Activated CD8-positive, alpha-beta memory T cell treated with anti-CD3 and anti-CD28 coated beads, Interleukin-2, amount 50 U/mL, for 48 hours (primary cell): ENCODE results near the gene GNG3.
"Not testable (repeated sequence)": the region's sequence is repeated elsewhere in the genome, so short reads cannot be mapped to it uniquely, and the experiment has no call there.

Experiments
- DNase-seq: peaks from one replicate; pipeline ENCODE4 v3.0.0-alpha.2; 2020

GNG3 gene

DNA sequence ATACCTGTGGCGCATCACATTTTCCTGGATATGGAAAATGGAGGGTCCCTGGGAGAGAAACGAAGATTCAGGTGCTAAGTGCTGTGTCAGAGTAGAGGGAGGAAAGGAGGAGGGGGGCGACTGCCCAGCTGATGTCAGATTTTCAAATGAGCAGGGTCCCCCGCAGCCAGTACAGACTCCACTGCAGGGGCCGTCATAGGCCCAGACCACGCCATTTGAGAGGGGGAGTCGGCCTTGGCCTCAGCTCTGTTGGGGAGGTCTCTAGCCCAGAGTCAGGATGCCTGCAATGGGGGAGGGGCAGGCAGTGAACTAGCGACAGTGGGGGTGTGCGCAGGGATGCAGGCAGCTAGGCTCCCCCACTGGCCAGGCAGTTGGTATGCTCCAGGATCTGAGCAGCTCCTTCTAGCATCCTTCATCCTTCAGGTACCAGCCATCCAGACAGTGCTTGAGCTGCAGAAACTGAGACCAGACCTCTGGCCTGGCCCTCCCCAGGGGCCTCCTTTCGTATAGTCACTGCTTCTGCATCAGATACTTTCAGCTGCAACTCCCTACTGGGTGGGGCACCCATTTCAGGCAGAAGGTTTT lies at the start of gene GNG3, which contains the start of gene BSCL2:
GNG3 (plus strand) TSS at position 400 of the 585 bp plus-strand sequence. CDS start 620 bp downstream, outside the sequence.
BSCL2 (minus strand) TSS at position 148 of the 585 bp plus-strand sequence. CDS start 229 bp downstream, outside the sequence.
- DNase-seq = peak; percentile 55

GRCh38 chr11:62664405-62665074 lies 42.9 kb upstream of the GNG3 start:
- no peak for DNase-seq

GRCh38 chr11:62665075-62665598 lies 42.3 kb upstream of the GNG3 start, which contains the start of the genes C11orf98 and CSKMT:
Gene C11orf98, minus strand, starts transcription at chr11:62665210. Its CDS starts 41 bp downstream, at chr11:62665169.
Gene CSKMT, plus strand, starts transcription at chr11:62665312. Its CDS starts 568 bp downstream, at chr11:62665880.
- DNase-seq = peak; percentile 99

DNA sequence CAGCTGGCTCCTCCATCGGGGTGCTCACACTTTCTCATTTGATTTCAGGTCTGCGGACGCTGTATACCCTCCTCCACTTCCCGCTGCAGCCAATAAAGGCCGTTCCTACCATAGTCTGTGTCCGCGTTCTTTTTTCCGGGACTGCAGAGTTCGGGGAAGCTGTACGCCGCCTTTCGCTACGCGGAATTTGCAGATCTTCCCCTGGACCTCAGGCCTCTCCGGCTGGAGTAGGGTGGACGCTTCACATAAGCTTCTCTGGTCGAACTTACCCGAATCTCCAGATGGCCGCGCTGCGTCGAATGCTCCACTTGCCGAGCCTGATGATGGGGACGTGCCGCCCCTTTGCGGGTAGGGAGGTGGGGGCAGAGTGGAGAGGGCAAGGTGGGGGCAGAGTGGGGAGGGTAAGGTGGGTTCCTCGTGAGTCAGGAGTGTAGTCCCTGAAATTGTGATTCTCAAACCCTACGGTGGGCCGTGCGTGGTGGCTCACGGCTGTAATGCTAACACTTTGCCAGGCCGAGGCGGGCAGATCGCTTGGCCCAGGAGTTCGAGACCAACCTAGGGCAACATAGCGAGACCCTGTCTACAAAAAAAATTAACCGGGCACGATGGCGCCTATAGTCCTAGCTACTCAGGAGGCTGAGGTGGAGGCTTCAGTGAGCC lies 41.7 kb upstream of the GNG3 start:
- DNase-seq = peak; percentile 87

DNA sequence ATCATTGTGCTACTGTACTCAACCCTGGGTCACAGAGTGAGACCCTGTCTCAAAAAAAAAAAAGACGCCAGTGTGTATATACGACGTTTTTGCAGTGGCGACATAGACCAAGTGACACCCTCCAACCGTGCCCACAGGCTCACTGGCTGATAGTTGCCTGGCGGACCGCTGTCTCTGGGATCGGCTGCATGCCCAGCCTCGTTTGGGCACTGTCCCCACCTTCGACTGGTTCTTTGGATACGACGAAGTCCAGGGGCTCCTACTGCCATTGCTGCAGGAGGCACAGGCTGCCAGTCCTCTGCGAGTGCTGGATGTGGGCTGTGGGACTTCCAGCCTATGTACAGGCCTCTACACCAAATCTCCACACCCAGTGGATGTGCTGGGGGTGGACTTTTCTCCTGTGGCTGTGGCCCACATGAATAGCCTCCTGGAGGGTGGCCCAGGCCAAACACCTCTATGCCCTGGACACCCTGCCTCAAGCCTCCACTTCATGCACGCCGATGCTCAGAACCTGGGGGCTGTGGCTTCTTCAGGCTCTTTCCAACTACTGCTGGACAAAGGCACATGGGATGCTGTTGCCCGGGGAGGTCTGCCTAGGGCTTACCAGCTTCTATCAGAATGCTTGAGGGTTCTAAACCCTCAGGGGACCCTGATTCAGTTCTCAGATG lies 41.1 kb upstream of the GNG3 start:
- DNase-seq = peak; percentile 75

DNA sequence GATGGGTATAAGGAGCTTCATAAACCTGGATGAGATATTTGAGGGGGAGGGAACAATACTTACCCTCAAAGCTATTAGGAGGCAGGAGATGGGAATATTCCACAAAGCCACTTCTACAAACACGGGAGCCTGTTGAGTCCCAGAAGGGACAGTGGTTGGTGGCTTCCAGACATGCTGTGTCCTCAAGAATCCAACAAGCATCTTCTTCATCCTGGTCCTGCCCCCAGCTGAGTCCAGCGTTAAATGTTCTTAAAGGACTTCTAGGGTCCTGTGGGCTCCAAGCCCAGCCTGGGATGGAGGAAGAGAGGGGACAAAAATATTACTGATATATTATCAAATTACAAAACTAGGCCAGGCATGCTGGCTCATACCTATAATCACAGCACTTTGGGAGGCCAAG lies 40.0 kb upstream of the GNG3 start:
- no peak for DNase-seq

- no peak for DNase-seq
These were observed 37.9 kb upstream of the GNG3 start for GRCh38 chr11:62669420-62670161.

DNA sequence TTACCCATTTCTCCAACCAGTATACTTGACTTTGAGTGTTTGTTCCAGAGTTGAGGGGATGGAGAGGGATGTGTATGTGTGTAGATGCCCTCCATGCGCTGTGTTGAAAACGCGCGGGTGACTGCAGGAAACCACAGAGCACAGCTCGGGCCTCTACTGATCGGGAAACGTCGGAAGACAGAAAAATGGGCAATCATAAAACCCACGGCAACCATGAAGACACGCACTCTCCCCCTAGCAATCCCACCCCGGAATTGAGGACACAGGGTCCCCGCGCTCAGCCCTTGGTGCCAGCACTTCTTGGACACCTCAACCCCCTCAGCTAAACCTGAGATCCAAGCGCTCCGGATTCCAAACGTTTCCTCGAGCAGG lies 36.3 kb upstream of the GNG3 start:
- DNase-seq = no peak

DNA sequence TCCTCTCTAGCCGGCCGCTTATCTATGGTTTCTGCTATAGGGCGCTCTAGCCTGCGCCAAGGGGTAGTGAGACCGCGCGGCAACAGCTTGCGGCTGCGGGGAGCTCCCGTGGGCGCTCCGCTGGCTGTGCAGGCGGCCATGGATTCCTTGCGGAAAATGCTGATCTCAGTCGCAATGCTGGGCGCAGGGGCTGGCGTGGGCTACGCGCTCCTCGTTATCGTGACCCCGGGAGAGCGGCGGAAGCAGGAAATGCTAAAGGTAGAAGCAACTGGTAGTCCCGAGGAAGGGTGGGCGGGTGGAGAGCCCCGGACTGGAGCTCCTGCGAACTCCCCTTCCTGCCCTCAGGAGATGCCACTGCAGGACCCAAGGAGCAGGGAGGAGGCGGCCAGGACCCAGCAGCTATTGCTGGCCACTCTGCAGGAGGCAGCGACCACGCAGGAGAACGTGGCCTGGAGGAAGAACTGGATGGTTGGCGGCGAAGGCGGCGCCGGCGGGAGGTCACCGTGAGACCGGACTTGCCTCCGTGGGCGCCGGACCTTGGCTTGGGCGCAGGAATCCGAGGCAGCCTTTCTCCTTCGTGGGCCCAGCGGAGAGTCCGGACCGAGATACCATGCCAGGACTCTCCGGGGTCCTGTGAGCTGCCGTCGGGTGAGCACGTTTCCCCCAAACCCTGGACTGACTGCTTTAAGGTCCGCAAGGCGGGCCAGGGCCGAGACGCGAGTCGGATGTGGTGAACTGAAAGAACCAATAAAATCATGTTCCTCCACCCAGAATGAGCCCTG lies 35.7 kb upstream of the GNG3 start, which contains the start of the genes LBHD1 and UQCC3:
LBHD1 (minus strand) TSS at position 660 of the 782 bp plus-strand sequence. CDS start 2,236 bp downstream, outside the sequence.
UQCC3 (plus strand) TSS at position 66 of the 782 bp plus-strand sequence; CDS start at position 139, 73 bp downstream.
- peak; percentile 89 for DNase-seq

DNA sequence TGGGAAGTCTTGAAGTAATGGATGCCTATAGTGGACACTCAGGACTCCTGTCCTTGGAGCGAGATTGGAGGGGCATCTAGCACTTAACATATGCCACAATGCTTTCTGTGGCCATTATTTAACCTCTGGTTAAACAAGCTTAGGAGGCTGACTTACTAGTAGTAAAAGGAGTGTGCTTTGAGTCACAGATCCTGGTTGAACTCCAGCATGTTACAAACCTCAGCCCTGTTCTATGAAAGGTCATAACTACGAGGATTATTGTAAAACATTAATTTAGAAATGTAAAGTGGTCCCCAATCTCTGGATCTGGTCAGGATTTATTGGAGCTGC lies 34.3 kb upstream of the GNG3 start:
- no peak for DNase-seq

- DNase-seq = not testable (repeated sequence)
These were observed 32.1 kb upstream of the GNG3 start for GRCh38 chr11:62675415-62675814.

DNA sequence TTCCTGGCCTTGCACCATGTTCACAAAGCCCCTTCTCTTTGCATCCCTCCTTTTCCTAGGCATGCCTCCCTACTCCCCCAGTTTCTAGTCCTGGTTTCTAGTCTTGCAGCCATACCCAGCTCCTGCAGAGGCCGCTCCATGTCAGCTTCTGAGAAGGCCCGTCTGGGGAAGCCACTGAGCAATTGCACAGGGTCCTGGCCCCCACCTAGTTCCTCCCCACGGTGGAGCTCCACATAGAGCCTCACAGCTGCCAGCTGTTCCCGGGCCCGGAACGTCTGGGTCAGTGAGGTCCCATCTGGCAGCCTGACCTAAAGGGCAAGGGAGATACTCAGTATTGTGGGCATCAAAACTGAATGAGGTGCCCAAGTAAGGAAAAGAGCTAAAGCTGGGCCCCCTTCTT lies 30.8 kb upstream of the GNG3 start:
- no peak for DNase-seq

DNA sequence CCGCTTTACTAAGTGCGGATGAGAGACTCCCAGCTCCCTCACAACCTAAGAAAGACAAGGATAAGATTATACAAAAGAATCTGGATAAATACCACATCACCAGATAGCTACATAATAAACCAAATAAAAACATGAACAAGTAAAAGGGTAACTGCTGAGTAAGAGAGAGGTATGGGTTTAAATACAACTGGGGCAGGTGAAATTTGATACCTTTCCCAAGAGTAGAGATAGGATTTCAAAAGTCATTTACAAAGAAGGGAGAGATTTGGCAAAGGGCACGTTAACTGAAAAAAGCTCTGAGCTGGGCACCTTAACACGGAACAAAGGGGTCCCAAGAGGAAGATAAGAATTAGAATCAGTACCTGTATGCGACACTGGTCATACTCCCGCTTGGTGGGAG lies 30.3 kb upstream of the GNG3 start:
- no peak for DNase-seq

DNA sequence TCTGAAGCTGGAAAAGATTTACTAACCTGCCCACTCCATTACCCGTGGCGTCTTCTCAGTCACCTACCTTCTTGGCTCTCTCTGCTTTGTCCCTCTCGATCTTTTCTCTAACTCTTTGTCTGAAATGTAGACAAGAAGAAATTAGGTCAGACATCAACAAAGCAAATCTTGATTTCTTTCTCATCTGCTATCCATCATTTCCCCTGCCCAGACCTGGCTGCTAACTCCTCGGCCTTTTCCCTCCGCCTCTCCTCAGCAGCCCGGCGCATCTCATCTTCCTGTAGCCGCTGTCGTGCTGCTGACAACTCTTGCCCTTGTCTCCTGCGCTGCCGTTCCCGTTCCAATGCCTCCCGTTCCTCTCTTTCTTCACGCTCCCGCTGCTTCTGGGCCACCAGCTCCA lies 29.8 kb upstream of the GNG3 start:
- DNase-seq = no peak

DNA sequence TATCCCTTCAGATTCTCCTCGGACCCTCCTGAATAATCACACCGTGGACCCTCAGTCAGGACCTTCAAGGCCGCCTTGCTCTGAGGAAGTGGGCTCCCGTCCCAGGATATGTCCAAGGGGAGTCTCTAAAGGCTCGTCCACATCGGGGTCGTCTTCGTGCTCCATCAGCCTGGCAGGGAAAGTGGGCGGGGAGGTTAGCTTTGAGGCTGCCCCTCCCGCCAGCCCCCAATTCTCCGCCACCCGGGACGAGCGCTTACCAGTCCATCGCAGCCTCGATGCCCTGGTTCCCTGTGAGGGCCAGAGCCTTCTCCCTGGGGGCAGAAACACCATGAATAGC lies 29.1 kb upstream of the GNG3 start:
- DNase-seq = no peak

DNA sequence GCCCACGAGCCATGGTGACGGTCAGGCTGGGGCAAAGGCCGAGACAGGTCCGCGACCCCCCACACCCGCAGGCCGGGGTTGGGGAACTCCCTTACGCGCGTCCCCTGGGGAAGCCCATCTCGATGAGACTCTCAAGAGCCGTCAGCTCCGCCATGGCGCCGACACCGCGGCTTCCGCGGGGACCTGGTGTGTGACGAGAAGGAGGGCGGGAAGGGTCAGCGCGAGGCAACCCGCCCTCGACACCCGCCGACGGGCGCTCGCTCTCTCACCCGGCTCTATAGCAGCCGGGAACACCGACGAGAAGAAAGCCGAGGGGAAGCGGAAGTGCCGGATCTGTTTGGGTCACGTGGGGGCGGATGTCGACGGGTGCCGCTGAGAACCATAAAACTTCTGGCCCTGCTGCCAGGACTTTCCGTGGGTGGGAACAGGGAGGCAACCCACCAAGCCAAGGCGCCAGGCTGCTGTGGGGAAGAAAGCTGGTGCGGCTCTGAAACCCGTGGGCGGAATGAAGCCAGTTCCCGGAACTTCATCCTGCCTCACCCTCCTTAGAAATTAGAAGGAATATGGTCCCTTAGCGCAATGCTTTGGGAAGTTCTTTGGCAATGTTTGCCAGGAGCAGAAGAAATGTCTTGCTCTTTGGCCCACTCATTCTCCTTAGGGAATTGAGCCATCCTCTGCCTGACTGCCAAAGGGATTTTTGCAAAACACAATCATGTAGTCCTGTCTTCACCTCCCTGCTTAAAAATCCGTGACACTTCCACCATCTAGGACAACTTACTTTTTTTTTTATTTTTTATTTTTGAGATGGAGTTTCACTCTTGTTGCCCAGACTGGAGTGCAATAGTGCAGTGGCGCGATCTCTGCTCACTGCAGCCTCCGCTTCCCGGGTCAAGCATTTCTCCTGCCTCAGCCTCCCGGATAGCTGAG lies 28.4 kb upstream of the GNG3 start, which contains the start of gene UBXN1:
UBXN1 (minus strand) TSS at position 304 of the 927 bp plus-strand sequence; CDS start at position 154, 150 bp downstream.
- peak; percentile 91 for DNase-seq

DNA sequence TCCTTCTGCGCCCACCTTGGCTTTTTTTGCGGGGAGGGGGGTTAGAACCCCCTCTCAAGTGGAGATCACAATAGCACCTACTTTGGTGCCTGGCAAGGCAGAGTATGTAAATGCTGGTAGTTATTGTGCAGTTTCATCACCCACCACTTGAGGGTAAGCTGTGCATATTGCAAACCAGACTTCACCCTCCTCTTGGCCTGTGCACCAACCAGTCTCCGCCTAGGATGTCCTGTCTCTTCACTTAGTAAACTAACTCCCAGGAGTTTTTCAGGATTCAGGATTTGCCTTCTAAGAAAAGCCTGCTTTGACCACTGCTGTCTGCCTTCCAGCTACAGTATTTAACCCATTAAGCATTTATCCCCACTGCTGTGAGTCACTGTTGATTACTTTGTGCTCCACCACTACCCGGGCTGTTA lies 26.6 kb upstream of the GNG3 start:
- peak; percentile 53 for DNase-seq

DNA sequence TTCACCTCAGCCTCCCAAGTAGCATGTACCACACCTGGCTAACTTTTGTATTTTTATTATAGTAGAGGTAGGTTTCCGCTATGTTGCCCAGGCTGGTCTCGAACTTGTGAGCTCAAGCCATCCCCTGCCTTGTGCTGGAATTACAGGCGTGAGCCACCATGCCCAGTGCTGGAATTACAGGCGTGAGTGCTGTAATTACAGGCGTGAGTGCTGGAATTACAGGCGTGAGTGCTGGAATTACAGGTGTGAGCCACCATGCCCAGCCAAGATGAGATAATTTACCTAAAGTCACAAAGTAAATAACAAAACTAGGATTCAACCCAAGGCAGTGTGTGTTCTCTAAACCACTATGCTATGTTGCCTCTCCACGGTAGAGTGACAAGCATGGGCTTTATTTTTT lies 25.0 kb upstream of the GNG3 start:
- no peak for DNase-seq

DNA sequence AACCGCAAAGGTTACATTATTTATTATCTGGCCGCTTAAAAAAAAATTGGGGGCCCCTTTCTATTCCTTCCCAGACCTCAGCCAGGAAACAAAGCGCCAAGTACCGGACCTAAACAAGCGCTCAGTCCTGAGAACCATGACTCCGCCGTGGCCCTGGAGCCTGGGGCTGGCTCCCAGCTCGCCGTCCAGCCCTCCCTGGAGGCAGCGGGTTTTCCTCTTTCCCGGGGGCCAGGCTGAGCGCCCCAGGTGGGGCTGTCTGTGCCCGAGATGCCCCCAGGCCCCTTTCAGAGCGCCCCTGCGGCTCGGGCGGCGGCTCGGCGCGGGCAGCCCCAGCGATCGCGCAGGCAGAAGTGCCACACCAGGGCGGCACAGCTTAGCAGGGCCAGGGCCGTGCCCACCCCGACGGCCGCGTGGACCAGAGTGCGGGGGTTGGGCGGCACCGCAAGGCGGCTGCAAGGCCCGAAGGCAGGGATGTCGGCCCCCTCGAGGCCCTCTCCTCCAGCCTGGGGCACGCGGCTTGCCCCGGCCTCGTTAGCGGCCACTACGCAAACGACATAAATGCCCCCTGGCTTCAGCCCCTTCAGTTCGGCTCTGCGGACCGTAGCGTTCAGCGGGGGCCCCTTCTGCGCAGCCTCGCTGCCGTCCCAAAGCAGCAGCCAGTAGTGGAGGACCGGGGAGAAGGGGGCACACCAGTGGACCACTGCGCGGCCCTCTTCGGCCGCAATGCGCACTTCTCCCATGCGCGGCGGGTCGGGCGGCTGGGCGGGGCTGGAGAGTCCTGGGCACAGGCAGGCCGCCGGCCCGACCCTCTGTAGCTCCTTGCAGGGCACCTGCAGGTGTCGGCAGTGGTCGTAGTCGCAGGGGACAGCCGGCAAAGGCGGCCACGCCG lies 19.7 kb upstream of the GNG3 start:
- DNase-seq = no peak
